ENCODE results near the gene PANK2. TPM values are rescaled to one million over a fixed set of nuclear protein-coding genes. Genes with fewer than 3 reads are reported as not detected.
"Not testable (repeated sequence)": the region's sequence is repeated elsewhere in the genome, so short reads cannot be mapped to it uniquely, and the experiment has no call there.

Gene PANK2
- polyA plus RNA-seq, 4 donors = 24.9 to 39.8 (median 33.6) TPM

- no peak for DNase-seq (ENCODE audit: low read depth in 4 of 4, low spot score in 3 of 4)
Measured at GRCh38 chr20:3900187-3900604, 11.0 kb downstream of the PANK2 start.

- DNase-seq (ENCODE audit: low read depth in 4 of 4, low spot score in 3 of 4) = no peak
Measured at GRCh38 chr20:3901028-3901705, 12.0 kb downstream of the PANK2 start.

- no peak for DNase-seq (ENCODE audit: low read depth in 4 of 4, low spot score in 3 of 4)
Measured at GRCh38 chr20:3901706-3902440, 12.7 kb downstream of the PANK2 start.

- DNase-seq (ENCODE audit: low read depth in 4 of 4, low spot score in 3 of 4) = no peak
Measured at GRCh38 chr20:3902446-3902845, 13.3 kb downstream of the PANK2 start.

GRCh38 chr20:3904224-3904623, 15.0 kb downstream of the PANK2 start:
- no peak for DNase-seq (ENCODE audit: low read depth in 4 of 4, low spot score in 3 of 4)

GRCh38 chr20:3904857-3905256, 15.7 kb downstream of the PANK2 start:
- no peak for DNase-seq (ENCODE audit: low read depth in 4 of 4, low spot score in 3 of 4)

GRCh38 chr20:3906744-3907721, 17.8 kb downstream of the PANK2 start:
- not testable (repeated sequence) for DNase-seq (ENCODE audit: low read depth in 4 of 4, low spot score in 3 of 4)

- DNase-seq (ENCODE audit: low read depth in 4 of 4, low spot score in 3 of 4) = no peak
Measured at GRCh38 chr20:3908667-3909066, 19.5 kb downstream of the PANK2 start.

GRCh38 chr20:3909952-3910366, 20.8 kb downstream of the PANK2 start:
- no peak for DNase-seq (ENCODE audit: low read depth in 4 of 4, low spot score in 3 of 4)

- no peak for DNase-seq (ENCODE audit: low read depth in 4 of 4, low spot score in 3 of 4)
Measured at GRCh38 chr20:3910853-3911252, 21.7 kb downstream of the PANK2 start.

- DNase-seq (ENCODE audit: low read depth in 4 of 4, low spot score in 3 of 4) = no peak
Measured at GRCh38 chr20:3911956-3912355, 22.8 kb downstream of the PANK2 start.

- DNase-seq (ENCODE audit: low read depth in 4 of 4, low spot score in 3 of 4) = no peak
Measured at GRCh38 chr20:3914446-3914845, 25.3 kb downstream of the PANK2 start.

- DNase-seq (ENCODE audit: low read depth in 4 of 4, low spot score in 3 of 4) = no peak
Measured at GRCh38 chr20:3915691-3916090, 26.5 kb downstream of the PANK2 start.

GRCh38 chr20:3916364-3916763, 27.2 kb downstream of the PANK2 start:
- DNase-seq (ENCODE audit: low read depth in 4 of 4, low spot score in 3 of 4) = no peak

GRCh38 chr20:3919352-3919751, 30.2 kb downstream of the PANK2 start:
- no peak for DNase-seq (ENCODE audit: low read depth in 4 of 4, low spot score in 3 of 4)

- DNase-seq (ENCODE audit: low read depth in 4 of 4, low spot score in 3 of 4) = no peak
Measured at GRCh38 chr20:3922223-3922982, 33.2 kb downstream of the PANK2 start.

- DNase-seq (ENCODE audit: low read depth in 4 of 4, low spot score in 3 of 4) = no peak
Measured at GRCh38 chr20:3922983-3923339, 33.8 kb downstream of the PANK2 start.

GRCh38 chr20:3923818-3924217, 34.6 kb downstream of the PANK2 start:
- DNase-seq (ENCODE audit: low read depth in 4 of 4, low spot score in 3 of 4) = no peak

GRCh38 chr20:3924304-3925112, 35.3 kb downstream of the PANK2 start:
- DNase-seq (ENCODE audit: low read depth in 4 of 4, low spot score in 3 of 4) = no peak
